ENCODE data around the gene TYSND1. TPM values are rescaled to one million over a fixed set of nuclear protein-coding genes. Genes with fewer than 3 reads are reported as not detected.

The TYSND1 gene
- total RNA-seq, 1 donor from 2014 or later, result 1.9 TPM

DNA sequence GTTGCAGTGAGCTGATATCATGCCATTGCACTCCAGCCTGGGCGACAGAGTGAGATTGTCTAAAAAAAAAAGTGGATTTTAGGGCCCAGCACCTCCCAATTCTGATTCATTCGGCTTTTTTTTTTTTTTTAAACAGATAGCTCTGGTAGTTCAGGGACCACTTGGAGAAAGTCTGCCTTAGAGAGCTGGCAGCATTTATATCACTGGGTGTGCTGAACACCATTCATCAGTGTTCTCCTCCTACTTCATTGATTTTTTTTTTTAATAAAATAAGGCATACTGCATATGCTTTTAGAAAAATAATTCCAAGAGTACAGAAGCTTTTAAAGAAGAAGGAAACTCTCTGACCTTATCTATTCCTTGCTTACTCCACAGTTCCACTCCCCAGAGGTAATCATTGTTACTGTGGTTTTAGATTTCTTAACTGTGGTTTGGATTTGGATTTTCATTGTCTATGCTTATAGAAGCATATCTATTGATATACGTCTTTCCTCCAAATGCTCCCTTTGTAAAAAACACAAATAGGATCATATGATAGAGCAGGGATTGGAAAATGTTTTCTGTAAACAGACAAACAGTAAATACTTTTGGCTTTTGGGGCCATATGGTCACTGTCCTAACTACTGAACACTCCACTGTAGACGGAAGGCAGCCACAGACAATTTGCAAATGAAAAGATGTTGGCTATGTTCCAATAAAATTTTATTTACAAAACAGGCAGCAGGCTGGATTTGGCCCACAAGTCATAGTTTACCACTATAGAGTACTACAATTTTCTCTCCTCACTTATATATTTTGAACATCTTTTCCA, 44.9 kb upstream of the TYSND1 start:
- no peak overlapping the region for H3K4me3 Mint-ChIP-seq (ENCODE audit: unreplicated experiment)
- peaks cover 3% of the 10 kb centered on the region for H3K27me3 Mint-ChIP-seq (ENCODE audit: unreplicated experiment)
- TF ChIP-seq CTCF (IDR thresholded peaks at IDR 0.05; ENCODE audit: partially characterized antibody, unreplicated experiment), result no peak
- no peak for DNase-seq
- no peaks in the 10 kb centered on the region for H3K9me3 Mint-ChIP-seq (ENCODE audit: unreplicated experiment)
- H3K27ac Mint-ChIP-seq (ENCODE audit: unreplicated experiment), result no peak overlapping the region
- H3K4me1 Mint-ChIP-seq (ENCODE audit: low read depth, unreplicated experiment), result peaks cover 3% of the 10 kb centered on the region
- H3K36me3 Mint-ChIP-seq (ENCODE audit: unreplicated experiment), result no peaks in the 10 kb centered on the region

- Mint-ChIP-seq H3K9me3 (ENCODE audit: unreplicated experiment) (no peaks in the 10 kb centered on the region), H3K27ac (ENCODE audit: unreplicated experiment) (no peak overlapping the region), H3K27me3 (ENCODE audit: unreplicated experiment) (peaks cover 3% of the 10 kb centered on the region), H3K4me3 (ENCODE audit: unreplicated experiment) (no peak overlapping the region), H3K36me3 (ENCODE audit: unreplicated experiment) (no peaks in the 10 kb centered on the region), H3K4me1 (ENCODE audit: low read depth, unreplicated experiment) (peaks cover 3% of the 10 kb centered on the region)
- TF ChIP-seq CTCF (IDR thresholded peaks at IDR 0.05; ENCODE audit: partially characterized antibody, unreplicated experiment), result no peak
- no peak for DNase-seq
These were observed 44.1 kb upstream of the TYSND1 start for GRCh38 chr10:70190581-70190980.

- no peak overlapping the region for H3K27ac Mint-ChIP-seq (ENCODE audit: unreplicated experiment)
- H3K27me3 Mint-ChIP-seq (ENCODE audit: unreplicated experiment), result peaks cover 3% of the 10 kb centered on the region
- no peaks in the 10 kb centered on the region for H3K9me3 Mint-ChIP-seq (ENCODE audit: unreplicated experiment)
- H3K4me3 Mint-ChIP-seq (ENCODE audit: unreplicated experiment), result no peak overlapping the region
- no peak for DNase-seq
- TF ChIP-seq CTCF (IDR thresholded peaks at IDR 0.05; ENCODE audit: partially characterized antibody, unreplicated experiment), result no peak
- no peaks in the 10 kb centered on the region for H3K36me3 Mint-ChIP-seq (ENCODE audit: unreplicated experiment)
- peaks cover 3% of the 10 kb centered on the region for H3K4me1 Mint-ChIP-seq (ENCODE audit: low read depth, unreplicated experiment)
These were observed 43.6 kb upstream of the TYSND1 start for GRCh38 chr10:70190102-70190501.

- peaks cover 3% of the 10 kb centered on the region for H3K4me1 Mint-ChIP-seq (ENCODE audit: low read depth, unreplicated experiment)
- TF ChIP-seq CTCF (IDR thresholded peaks at IDR 0.05; ENCODE audit: partially characterized antibody, unreplicated experiment), result no peak
- H3K4me3 Mint-ChIP-seq (ENCODE audit: unreplicated experiment), result no peak overlapping the region
- no peak for DNase-seq
- no peaks in the 10 kb centered on the region for H3K36me3 Mint-ChIP-seq (ENCODE audit: unreplicated experiment)
- peaks cover 3% of the 10 kb centered on the region for H3K27me3 Mint-ChIP-seq (ENCODE audit: unreplicated experiment)
- no peaks in the 10 kb centered on the region for H3K9me3 Mint-ChIP-seq (ENCODE audit: unreplicated experiment)
- no peak overlapping the region for H3K27ac Mint-ChIP-seq (ENCODE audit: unreplicated experiment)
These were observed 42.3 kb upstream of the TYSND1 start for GRCh38 chr10:70188768-70189167.

DNA sequence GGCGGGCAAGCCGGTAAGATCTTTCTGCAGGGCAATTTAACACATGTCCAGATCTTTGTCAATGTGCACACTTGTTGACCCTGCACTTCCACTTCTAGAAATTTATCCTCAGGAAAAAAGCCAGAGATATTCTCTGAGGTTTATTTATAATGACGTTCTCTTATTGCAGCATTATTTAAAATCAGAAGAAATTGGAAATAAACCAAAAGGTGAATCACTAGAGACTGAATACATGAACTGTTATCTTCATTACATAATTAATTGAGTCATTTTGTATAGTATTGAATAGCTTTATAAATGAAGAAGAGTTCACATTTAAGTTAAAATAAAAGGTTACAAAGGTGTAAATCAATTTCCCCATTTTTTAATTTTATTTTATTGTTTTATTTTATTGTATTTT, 40.1 kb upstream of the TYSND1 start:
- H3K4me1 Mint-ChIP-seq (ENCODE audit: low read depth, unreplicated experiment), result peaks cover 3% of the 10 kb centered on the region

More for the DNA sequence above, 40.1 kb upstream of the TYSND1 start:
- no peak for DNase-seq
- no peak overlapping the region for H3K27ac Mint-ChIP-seq (ENCODE audit: unreplicated experiment)
- no peak overlapping the region for H3K4me3 Mint-ChIP-seq (ENCODE audit: unreplicated experiment)
- no peaks in the 10 kb centered on the region for H3K36me3 Mint-ChIP-seq (ENCODE audit: unreplicated experiment)
- peaks cover 3% of the 10 kb centered on the region for H3K27me3 Mint-ChIP-seq (ENCODE audit: unreplicated experiment)
- no peaks in the 10 kb centered on the region for H3K9me3 Mint-ChIP-seq (ENCODE audit: unreplicated experiment)
- TF ChIP-seq CTCF (IDR thresholded peaks at IDR 0.05; ENCODE audit: partially characterized antibody, unreplicated experiment), result no peak
